ENCODE results near the gene USP12. TPM values are rescaled to one million over a fixed set of nuclear protein-coding genes. Genes with fewer than 3 reads are reported as not detected.
A peak's percentile ranks its signal among the peaks of the same experiment; 100 is the strongest.

The USP12 gene
- total RNA-seq, 1 experiment from 2014 or later: 20.6 TPM

DNA sequence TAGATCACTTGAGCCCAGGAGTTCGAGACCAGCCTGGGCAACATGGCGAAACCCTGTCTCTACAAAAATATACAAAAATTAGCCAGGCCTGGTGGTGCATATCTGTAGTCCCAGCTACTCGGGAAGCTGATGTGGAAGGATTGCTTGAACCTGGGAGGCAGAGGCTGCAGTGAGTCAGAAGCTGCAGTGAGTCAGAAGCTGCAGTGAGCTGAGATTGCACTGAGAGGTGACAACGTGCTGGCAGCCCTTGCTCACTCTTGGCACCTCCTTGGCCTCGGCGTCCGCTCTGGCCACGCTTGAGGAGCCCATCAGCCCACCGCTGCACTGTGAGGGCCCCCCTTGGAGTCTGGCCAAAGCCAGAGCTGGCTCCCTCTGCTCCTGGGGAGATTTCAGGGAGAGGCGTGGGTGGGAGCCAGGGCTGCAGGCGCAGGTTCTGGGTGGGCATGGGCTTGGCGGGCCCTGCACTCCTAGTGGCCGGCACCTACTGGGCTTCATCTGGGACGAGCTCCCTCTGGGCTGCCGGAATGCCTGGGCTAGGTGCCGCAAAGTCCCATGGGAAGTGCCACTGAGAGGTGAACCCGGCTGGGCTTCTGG is 40.3 kb upstream of the USP12 start:
- Mint-ChIP-seq H3K36me3 (ENCODE audit: insufficient read depth, unreplicated experiment) (no peaks in the 10 kb centered on the region), H3K27me3 (ENCODE audit: insufficient read depth, unreplicated experiment) (no peaks in the 10 kb centered on the region), H3K9me3 (ENCODE audit: unreplicated experiment) (no peaks in the 10 kb centered on the region), H3K4me3 (ENCODE audit: unreplicated experiment) (no peak overlapping the region), H3K27ac (ENCODE audit: low read depth, unreplicated experiment) (no peak overlapping the region), H3K4me1 (ENCODE audit: insufficient read depth, unreplicated experiment) (peaks cover 5% of the 10 kb centered on the region)
- CTCF ChIA-PET: interaction anchor here (0.5 to 1.4 kb wide), 4 partner anchors 147 to 472 kb away, joined by 3 to 6 read pairs (median 4); no protein-coding TSS in a partner anchor
- DNase-seq (ENCODE audit: unreplicated experiment): peak; percentile 77
- TF ChIP-seq, protein P1, sequence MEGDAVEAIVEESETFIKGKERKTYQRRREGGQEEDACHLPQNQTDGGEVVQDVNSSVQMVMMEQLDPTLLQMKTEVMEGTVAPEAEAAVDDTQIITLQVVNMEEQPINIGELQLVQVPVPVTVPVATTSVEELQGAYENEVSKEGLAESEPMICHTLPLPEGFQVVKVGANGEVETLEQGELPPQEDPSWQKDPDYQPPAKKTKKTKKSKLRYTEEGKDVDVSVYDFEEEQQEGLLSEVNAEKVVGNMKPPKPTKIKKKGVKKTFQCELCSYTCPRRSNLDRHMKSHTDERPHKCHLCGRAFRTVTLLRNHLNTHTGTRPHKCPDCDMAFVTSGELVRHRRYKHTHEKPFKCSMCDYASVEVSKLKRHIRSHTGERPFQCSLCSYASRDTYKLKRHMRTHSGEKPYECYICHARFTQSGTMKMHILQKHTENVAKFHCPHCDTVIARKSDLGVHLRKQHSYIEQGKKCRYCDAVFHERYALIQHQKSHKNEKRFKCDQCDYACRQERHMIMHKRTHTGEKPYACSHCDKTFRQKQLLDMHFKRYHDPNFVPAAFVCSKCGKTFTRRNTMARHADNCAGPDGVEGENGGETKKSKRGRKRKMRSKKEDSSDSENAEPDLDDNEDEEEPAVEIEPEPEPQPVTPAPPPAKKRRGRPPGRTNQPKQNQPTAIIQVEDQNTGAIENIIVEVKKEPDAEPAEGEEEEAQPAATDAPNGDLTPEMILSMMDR (IDR thresholded peaks at IDR 0.05; ENCODE audit: unreplicated experiment): no peak
- intact Hi-C loops (cut with micrococcal nuclease): no loop called here
- POLR2A ChIA-PET: interaction anchor here (0.7 to 1.0 kb wide), 2 partner anchors 9 to 39 kb away, joined by 3 to 4 read pairs; partner anchors contain the start of gene RPL21
- BruUV-seq (replicated peaks): no TSS peak

DNA sequence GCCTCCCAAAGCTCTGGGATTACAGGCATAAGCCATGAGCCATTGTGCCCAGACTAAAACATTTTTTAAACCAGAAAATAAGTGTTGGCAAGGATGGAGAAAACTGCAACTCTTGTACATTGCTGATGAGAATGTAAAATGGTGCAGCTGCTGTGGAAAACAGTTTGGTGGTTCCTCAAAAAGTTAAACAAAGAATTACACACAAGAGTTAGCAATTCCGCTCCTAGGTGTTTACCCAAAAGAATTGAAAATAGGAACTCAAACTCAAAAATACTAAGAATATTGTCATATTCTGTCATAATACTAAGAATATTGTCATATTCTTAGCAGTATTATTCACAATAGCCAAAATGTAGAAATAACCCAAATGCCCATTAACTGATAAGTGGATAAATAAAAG is 39.7 kb upstream of the USP12 start:
- BruUV-seq (replicated peaks): no TSS peak
- Mint-ChIP-seq H3K4me1 (ENCODE audit: insufficient read depth, unreplicated experiment) (peaks cover 5% of the 10 kb centered on the region), H3K27me3 (ENCODE audit: insufficient read depth, unreplicated experiment) (no peaks in the 10 kb centered on the region), H3K9me3 (ENCODE audit: unreplicated experiment) (no peaks in the 10 kb centered on the region), H3K4me3 (ENCODE audit: unreplicated experiment) (no peak overlapping the region), H3K27ac (ENCODE audit: low read depth, unreplicated experiment) (no peak overlapping the region), H3K36me3 (ENCODE audit: insufficient read depth, unreplicated experiment) (no peaks in the 10 kb centered on the region)
- TF ChIP-seq, protein P1 (IDR thresholded peaks at IDR 0.05; ENCODE audit: unreplicated experiment): no peak
- ChIA-PET POLR2A (interaction anchor here (0.7 to 1.0 kb wide), 2 partner anchors 9 to 40 kb away, joined by 3 to 4 read pairs; partner anchors contain the start of gene RPL21), CTCF (interaction anchor here (0.6 to 1.4 kb wide), 2 partner anchors 226 to 473 kb away, joined by 3 to 4 read pairs; no protein-coding TSS in a partner anchor)
- intact Hi-C loops (cut with micrococcal nuclease): no loop called here
- no peak for DNase-seq (ENCODE audit: unreplicated experiment)

DNA sequence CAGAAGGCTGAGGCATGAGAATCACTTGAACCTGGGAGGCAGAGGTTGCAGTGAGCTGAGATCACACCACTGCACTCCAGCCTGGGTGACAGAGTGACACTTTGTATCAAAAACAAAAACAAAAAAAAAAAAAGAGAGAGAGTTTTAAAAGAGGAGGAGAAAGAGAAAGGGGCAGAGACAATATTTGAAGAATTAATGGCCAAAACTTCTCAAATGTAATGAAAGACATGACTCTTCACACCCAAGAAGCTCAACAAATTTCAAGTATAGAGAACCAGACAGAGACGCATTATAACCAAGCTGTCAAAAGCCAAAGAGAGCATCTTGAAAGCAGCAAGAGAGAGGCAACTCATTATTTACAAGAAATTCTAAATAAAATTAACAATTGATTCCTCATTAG is 36.9 kb upstream of the USP12 start:
- no peak overlapping the region for H3K27ac Mint-ChIP-seq (ENCODE audit: low read depth, unreplicated experiment)
- POLR2A ChIA-PET: interaction anchor here (0.6 to 0.7 kb wide), 2 partner anchors 17 to 18 kb away, joined by 3 to 4 read pairs; no protein-coding TSS in a partner anchor
- CTCF ChIA-PET: no interaction called here
- no peaks in the 10 kb centered on the region for H3K36me3 Mint-ChIP-seq (ENCODE audit: insufficient read depth, unreplicated experiment)
- no peaks in the 10 kb centered on the region for H3K9me3 Mint-ChIP-seq (ENCODE audit: unreplicated experiment)
- TF ChIP-seq, protein P1 (IDR thresholded peaks at IDR 0.05; ENCODE audit: unreplicated experiment): no peak
- no peak for DNase-seq (ENCODE audit: unreplicated experiment)
- intact Hi-C loops (cut with micrococcal nuclease): loop anchor here (10.0 kb wide), 1 partner anchor 146 kb away; no protein-coding TSS in a partner anchor
- no peaks in the 10 kb centered on the region for H3K27me3 Mint-ChIP-seq (ENCODE audit: insufficient read depth, unreplicated experiment)
- peaks cover 5% of the 10 kb centered on the region for H3K4me1 Mint-ChIP-seq (ENCODE audit: insufficient read depth, unreplicated experiment)
- BruUV-seq (replicated peaks): no TSS peak
- no peak overlapping the region for H3K4me3 Mint-ChIP-seq (ENCODE audit: unreplicated experiment)

DNA sequence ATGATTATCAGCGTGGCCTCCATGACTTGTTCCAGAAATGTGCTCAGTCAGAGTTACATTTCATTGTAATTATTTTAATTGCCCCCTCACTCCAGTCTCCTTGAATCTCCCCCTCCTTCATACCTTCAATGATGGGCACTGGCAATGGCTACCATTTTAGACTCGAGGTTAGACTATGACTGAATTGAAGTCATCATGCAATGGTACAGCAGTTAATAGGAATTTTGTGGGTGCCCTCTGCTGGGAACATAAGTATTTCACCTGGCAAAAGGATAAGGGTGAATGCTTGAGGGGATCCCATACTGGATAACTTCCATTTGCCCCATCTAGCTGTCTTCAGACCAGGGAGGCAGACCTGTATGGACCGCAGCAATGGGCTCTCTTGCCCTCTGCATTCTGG is 32.2 kb upstream of the USP12 start:
- no peaks in the 10 kb centered on the region for H3K36me3 Mint-ChIP-seq (ENCODE audit: insufficient read depth, unreplicated experiment)

More for the DNA sequence above, 32.2 kb upstream of the USP12 start:
- peak; percentile 44 for DNase-seq (ENCODE audit: unreplicated experiment)
- no peaks in the 10 kb centered on the region for H3K27me3 Mint-ChIP-seq (ENCODE audit: insufficient read depth, unreplicated experiment)
- no peak overlapping the region for H3K27ac Mint-ChIP-seq (ENCODE audit: low read depth, unreplicated experiment)
- intact Hi-C loops (cut with micrococcal nuclease): loop anchor here (1.0 to 10.0 kb wide), 2 partner anchors 151 to 221 kb away; no protein-coding TSS in a partner anchor
- BruUV-seq (replicated peaks): no TSS peak
- ChIA-PET POLR2A (interaction anchor here (0.6 kb wide), 1 partner anchor 1090 kb away, joined by 5 read pairs; no protein-coding TSS in a partner anchor), CTCF (interaction anchor here (0.7 to 2.3 kb wide), 7 partner anchors 11 to 435 kb away, joined by 3 to 10 read pairs (median 3); no protein-coding TSS in a partner anchor)
- H3K4me1 Mint-ChIP-seq (ENCODE audit: insufficient read depth, unreplicated experiment): no peaks in the 10 kb centered on the region
- no peaks in the 10 kb centered on the region for H3K9me3 Mint-ChIP-seq (ENCODE audit: unreplicated experiment)
- TF ChIP-seq, protein P1 (IDR thresholded peaks at IDR 0.05; ENCODE audit: unreplicated experiment): no peak
- no peak overlapping the region for H3K4me3 Mint-ChIP-seq (ENCODE audit: unreplicated experiment)
